ENCODE measurements around the gene MSRB1. TPM values are rescaled to one million over a fixed set of nuclear protein-coding genes. Genes with fewer than 3 reads are reported as not detected.

MSRB1 gene
- total RNA-seq, 4 donors from 2014 or later: 5.0 to 43.7 (median 12.4) TPM

DNA sequence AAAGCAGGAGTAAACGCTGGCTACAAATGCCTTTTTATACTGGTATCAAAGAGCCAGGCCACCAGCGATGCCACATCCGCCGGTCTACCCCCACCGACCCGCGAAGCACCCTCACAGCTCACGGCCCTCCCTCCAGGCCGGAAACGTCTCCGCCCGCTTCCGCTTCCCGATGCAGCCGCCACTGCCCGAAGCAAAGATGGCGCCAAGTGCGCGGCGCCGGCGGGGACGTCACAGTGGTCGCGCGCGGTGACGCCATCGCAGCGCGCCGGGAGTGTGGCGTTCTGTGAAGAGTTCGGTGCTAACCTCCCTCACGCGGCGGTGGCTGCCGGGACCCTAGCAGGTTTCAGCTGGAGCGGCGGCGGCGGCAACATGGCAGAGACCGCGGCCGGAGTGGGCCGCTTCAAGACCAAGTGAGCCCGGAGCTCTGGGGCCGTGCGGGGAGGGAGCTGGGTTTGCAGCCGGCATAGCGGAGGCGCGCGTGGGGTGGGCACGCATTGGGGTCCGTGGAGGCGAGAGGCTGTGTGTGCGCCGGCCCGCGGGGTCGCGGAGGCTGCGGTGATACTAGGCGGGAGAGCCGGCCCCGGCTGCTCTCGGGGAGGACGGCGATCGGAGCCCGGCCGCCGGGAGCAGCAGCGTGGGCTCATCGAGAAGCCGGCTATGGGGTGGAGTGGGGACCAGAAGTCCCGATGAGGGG, 28.9 kb upstream of the MSRB1 start, which contains the start of gene TBL3:
TSS of gene TBL3 (plus strand) at position 258 of the 694 bp plus-strand sequence. CDS start at position 370, 112 bp downstream.
- H3K27ac ChIP-seq: peak within 1 kb of the TSS; percentile 37 to 84 (median 72)
- H3K4me3 ChIP-seq (replicated peaks in 1 of 3): peak within 1 kb of the TSS; percentile 75 to 98 (median 95)
- H3K36me3 ChIP-seq: peaks cover 26 to 30% of the 10 kb centered on the region in 2 donors
- H3K9me3 ChIP-seq: no peaks in the 10 kb centered on the region
- DNase-seq: peak; percentile 92 to 93
- WGBS, 2 donors: 1 to 2% methylated on average over 10 to 63 of the region's 78 CpGs
- no peaks in the 10 kb centered on the region for H3K27me3 ChIP-seq
- TF ChIP-seq POLR2A (IDR thresholded peaks at IDR 0.05): peak; percentile 53 to 90
- TF ChIP-seq, protein P1, sequence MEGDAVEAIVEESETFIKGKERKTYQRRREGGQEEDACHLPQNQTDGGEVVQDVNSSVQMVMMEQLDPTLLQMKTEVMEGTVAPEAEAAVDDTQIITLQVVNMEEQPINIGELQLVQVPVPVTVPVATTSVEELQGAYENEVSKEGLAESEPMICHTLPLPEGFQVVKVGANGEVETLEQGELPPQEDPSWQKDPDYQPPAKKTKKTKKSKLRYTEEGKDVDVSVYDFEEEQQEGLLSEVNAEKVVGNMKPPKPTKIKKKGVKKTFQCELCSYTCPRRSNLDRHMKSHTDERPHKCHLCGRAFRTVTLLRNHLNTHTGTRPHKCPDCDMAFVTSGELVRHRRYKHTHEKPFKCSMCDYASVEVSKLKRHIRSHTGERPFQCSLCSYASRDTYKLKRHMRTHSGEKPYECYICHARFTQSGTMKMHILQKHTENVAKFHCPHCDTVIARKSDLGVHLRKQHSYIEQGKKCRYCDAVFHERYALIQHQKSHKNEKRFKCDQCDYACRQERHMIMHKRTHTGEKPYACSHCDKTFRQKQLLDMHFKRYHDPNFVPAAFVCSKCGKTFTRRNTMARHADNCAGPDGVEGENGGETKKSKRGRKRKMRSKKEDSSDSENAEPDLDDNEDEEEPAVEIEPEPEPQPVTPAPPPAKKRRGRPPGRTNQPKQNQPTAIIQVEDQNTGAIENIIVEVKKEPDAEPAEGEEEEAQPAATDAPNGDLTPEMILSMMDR (IDR thresholded peaks at IDR 0.05): peak in 1 of 6 experiments; percentile 29
- intact Hi-C loops (cut with DNase I): no loop called here
- H3K4me1 ChIP-seq: peaks cover 12 to 20% of the 10 kb centered on the region in 2 donors

DNA sequence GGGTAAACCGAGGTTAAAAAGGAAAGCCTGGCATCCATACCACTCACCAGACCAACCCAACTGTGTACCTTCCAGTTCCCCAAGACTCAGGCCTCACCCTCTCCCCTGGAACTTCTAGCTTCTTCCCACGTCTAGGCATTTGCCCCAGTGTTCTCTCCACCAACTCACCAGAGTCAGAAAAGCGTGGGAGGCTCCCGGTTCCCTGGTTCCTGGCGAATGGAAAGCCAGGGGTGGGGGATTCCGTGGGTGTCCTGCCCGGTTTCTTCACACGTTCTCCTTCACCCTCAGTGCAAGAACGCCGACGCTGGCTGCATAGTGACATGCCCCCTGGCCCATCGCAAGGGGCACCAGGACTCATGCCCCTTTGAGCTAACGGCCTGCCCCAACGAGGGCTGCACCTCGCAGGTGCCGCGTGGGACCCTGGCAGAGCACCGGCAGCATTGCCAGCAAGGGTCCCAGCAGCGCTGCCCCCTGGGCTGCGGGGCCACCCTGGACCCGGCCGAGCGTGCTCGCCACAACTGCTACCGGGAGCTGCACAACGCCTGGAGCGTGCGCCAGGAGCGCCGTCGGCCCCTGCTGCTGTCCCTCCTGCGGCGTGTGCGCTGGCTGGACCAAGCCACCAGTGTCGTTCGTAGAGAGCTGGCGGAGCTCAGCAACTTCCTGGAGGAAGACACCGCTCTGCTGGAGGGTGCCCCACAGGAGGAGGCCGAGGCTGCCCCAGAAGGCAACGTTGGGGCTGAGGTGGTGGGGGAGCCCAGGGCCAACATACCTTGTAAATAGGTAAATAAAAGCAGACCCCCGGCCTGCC, 25.4 kb upstream of the MSRB1 start:
- TF ChIP-seq, protein P1 (IDR thresholded peaks at IDR 0.05): no peak
- no peak for TF ChIP-seq POLR2A (IDR thresholded peaks at IDR 0.05)

DNA sequence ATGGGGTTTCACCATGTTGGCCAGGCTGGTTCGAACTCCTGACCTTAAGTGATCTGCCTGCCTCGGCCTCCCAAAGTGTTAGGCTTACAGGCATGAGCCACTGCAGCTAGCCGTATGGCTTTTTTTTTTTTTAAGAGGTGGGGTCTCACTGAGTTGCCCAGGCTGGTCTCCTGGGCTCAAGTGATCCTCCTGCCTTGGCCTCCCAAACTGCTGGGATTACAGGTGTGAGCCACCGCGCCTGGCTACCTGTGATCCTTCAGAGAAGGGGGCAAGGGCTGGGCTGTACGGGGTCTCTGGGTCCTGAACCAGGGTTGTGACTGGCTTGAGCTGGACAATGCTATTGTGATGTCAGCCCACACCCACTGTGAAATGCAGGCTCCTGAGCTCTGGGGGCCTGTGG, 23.5 kb upstream of the MSRB1 start, which contains the start of gene RNF151:
TSS of gene RNF151 (plus strand) at position 397 of the 400 bp plus-strand sequence. CDS start 26 bp downstream, outside the sequence.
- TF ChIP-seq, protein P1 (IDR thresholded peaks at IDR 0.05): no peak
- TF ChIP-seq POLR2A (IDR thresholded peaks at IDR 0.05): no peak
- intact Hi-C loops (cut with DNase I): no loop called here

More for the DNA sequence above, 25.4 kb upstream of the MSRB1 start:
- Histone ChIP-seq H3K4me3 (replicated peaks in 1 of 3) (no peak overlapping the region), H3K9me3 (no peaks in the 10 kb centered on the region), H3K27ac (no peak overlapping the region), H3K36me3 (no peaks in the 10 kb centered on the region), H3K27me3 (no peaks in the 10 kb centered on the region), H3K4me1 (peaks cover 28 to 34% of the 10 kb centered on the region in 2 donors)
- WGBS, 2 donors: 84 to 89% methylated on average over 13 to 36 of the region's 41 CpGs
- intact Hi-C loops (cut with DNase I): no loop called here
- no peak for DNase-seq

DNA sequence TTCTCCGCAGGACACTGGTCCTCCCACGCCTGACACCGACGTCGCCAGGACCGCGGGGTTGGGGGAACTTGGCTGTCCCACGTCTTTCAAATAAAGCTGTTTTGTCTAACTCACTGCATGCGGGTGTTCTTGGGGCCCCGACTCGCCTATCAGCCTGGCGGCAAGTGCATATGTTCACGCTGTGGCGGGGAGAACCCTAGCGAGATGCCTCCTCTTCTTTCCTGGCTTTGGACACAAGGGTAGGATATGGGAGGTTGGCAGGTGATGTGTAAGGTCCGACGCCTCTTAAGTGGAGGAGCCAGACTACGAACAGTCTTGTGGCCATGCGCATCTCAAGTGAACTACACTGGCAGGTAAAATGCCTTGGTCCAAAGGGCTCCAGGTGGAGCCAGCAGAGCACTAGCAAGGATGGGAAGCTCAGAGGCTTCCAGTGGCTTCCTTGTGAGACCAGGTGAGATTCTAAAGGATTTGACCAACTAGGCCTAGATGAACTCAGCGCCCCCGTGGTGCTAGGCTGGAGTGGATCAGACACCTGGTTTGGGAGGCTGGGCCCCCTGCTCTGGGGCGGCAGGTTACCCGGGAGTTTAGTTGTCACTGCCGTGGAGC, 22.5 kb upstream of the MSRB1 start:
- Histone ChIP-seq H3K36me3 (peaks cover 6 to 15% of the 10 kb centered on the region in 2 donors), H3K4me1 (peaks cover 16 to 24% of the 10 kb centered on the region in 2 donors), H3K4me3 (replicated peaks in 1 of 3) (peak overlapping the region; percentile 50 to 84 (median 80)), H3K27me3 (no peaks in the 10 kb centered on the region), H3K27ac (peak overlapping the region; percentile 91 to 94 (median 93)), H3K9me3 (no peaks in the 10 kb centered on the region)
- TF ChIP-seq, protein P1 (IDR thresholded peaks at IDR 0.05): no peak
- TF ChIP-seq POLR2A (IDR thresholded peaks at IDR 0.05): no peak
- intact Hi-C loops (cut with DNase I): no loop called here
- WGBS, 2 donors: 20 to 32% methylated on average over 16 to 21 of the region's 24 CpGs
- DNase-seq: no peak

More for the DNA sequence above, 23.5 kb upstream of the MSRB1 start, which contains the start of gene RNF151:
- H3K27ac ChIP-seq: peak within 1 kb of the TSS in 1 of 3 donors; percentile 93
- peaks cover 23 to 29% of the 10 kb centered on the region in 2 donors for H3K4me1 ChIP-seq
- no peak for DNase-seq
- H3K4me3 ChIP-seq (replicated peaks in 1 of 3): peak within 1 kb of the TSS in 2 of 3 donors; percentile 80 to 84
- H3K36me3 ChIP-seq: peaks cover 4 to 15% of the 10 kb centered on the region in 2 donors
- WGBS, 2 donors: 86 to 96% methylated on average over 6 of the region's 6 CpGs
- H3K9me3 ChIP-seq: no peaks in the 10 kb centered on the region
- H3K27me3 ChIP-seq: no peaks in the 10 kb centered on the region
